CD4-positive, alpha-beta T cell (primary cell): Measurements from ENCODE around the gene INA. TPM values are rescaled to one million over a fixed set of nuclear protein-coding genes. Genes with fewer than 3 reads are reported as not detected.

ENCODE experiments used
- ATAC-seq: fragments of 200-7000 bp; cut with Tn5 transposase; one replicate; pipeline ENCODE4 v1.10.0; 2022; ENCODE audit warnings: mild to moderate bottlenecking; ENCODE audit not compliant: poor library complexity
- CTCF ChIA-PET: fragments of 350-600 bp; sonication (Branson Sonifier 250); formaldehyde crosslinking; loops from one replicate; lab custom pipeline; 2021; ENCODE audit warnings: antibody characterized with exemption, inconsistent platforms; lab: Charles Lee
- POLR2A ChIA-PET: fragments of 350-600 bp; sonication (Branson Sonifier 250); formaldehyde crosslinking; loops from one replicate; lab custom pipeline; 2021; ENCODE audit warnings: antibody characterized with exemption, inconsistent platforms; lab: Charles Lee
- DNase-seq, 14 experiments: peaks; one replicate each; pipeline ENCODE4 v3.0.0-alpha.2; 2013 to 2020; ENCODE audit warnings: mixed read lengths in 2 of 14
- H3K27ac ChIP-seq, 2 donors: one replicate each; pipeline versions ENCODE4 v1.5.1 to v1.7.0; 2013; ENCODE audit warnings: low read length in 2 of 2, low read depth in 1 of 2, mild to moderate bottlenecking in 1 of 2
- H3K27me3 ChIP-seq, 2 experiments: 1 replicate in 1 of 2; 2 replicates in 1 of 2; pipeline versions ENCODE4 v1.6.1 to v1.7.0; 2013; ENCODE audit warnings: low read length in 2 of 2, control low read depth in 1 of 2, mild to moderate bottlenecking in 1 of 2, moderate library complexity in 1 of 2; ENCODE audit not compliant: insufficient read depth in 2 of 2, control insufficient read depth in 1 of 2
- H3K36me3 ChIP-seq: one replicate; pipeline ENCODE4 v1.6.1; 2013; ENCODE audit warnings: low read length, control low read depth; ENCODE audit not compliant: insufficient read depth
- H3K4me1 ChIP-seq: one replicate; pipeline ENCODE4 v1.6.1; 2013; ENCODE audit warnings: low read length, control low read depth; ENCODE audit not compliant: insufficient read depth
- H3K4me3 ChIP-seq: one replicate; pipeline ENCODE4 v1.5.1; 2013; ENCODE audit warnings: mild to moderate bottlenecking, low read length, moderate library complexity
- H3K9me3 ChIP-seq, 2 experiments: 1 replicate in 1 of 2; 2 replicates in 1 of 2; pipeline versions ENCODE4 v1.6.1 to v1.7.0; 2013; ENCODE audit warnings: low read length in 2 of 2, mild to moderate bottlenecking in 2 of 2, control low read depth in 1 of 2, moderate library complexity in 1 of 2; ENCODE audit not compliant: control insufficient read depth in 1 of 2, insufficient read depth in 1 of 2
- H3K27ac Mint-ChIP-seq: one replicate; pipeline ENCODE4 v1.8.0; 2020; ENCODE audit warnings: mixed read lengths
- H3K27me3 Mint-ChIP-seq: one replicate; pipeline ENCODE4 v1.8.0; 2021; ENCODE audit warnings: mixed read lengths
- H3K36me3 Mint-ChIP-seq: one replicate; pipeline ENCODE4 v1.8.0; 2021; ENCODE audit warnings: low read depth, mixed read lengths
- H3K4me1 Mint-ChIP-seq: one replicate; pipeline ENCODE4 v1.8.0; 2021; ENCODE audit warnings: low read depth, mixed read lengths
- H3K4me3 Mint-ChIP-seq: one replicate; pipeline ENCODE4 v1.8.0; 2020; ENCODE audit warnings: mild to moderate bottlenecking, mixed read lengths
- H3K9me3 Mint-ChIP-seq: one replicate; pipeline ENCODE4 v1.8.0; 2020; ENCODE audit warnings: mixed read lengths
- intact Hi-C, 2 experiments: fragments of 100-400 bp; cut with DNase I in 1 of 2; cut with micrococcal nuclease in 1 of 2; formaldehyde crosslinking; loops; one replicate each; pipeline versions ENCODE4 v1.15.1 to v1.9.0; 2023 to 2025; cut with DNase I, micrococcal nuclease
- total RNA-seq, 174 experiments: library from RNA in 2 of 174; stranded (reverse) in 2 of 174; gene quantifications; one replicate each; pipeline ENCODE4 v1.2.3 and lab custom pipeline; 2021 to 2026
- TF ChIP-seq, protein P1 (sequence below): fragments of 200-600 bp; IDR thresholded peaks from one replicate; pipeline ENCODE4 v1.8.0; 2022; ENCODE audit warnings: antibody characterized with exemption, mild to moderate bottlenecking

INA gene
- total RNA-seq, 2 experiments from 2014 or later = not detected

DNA sequence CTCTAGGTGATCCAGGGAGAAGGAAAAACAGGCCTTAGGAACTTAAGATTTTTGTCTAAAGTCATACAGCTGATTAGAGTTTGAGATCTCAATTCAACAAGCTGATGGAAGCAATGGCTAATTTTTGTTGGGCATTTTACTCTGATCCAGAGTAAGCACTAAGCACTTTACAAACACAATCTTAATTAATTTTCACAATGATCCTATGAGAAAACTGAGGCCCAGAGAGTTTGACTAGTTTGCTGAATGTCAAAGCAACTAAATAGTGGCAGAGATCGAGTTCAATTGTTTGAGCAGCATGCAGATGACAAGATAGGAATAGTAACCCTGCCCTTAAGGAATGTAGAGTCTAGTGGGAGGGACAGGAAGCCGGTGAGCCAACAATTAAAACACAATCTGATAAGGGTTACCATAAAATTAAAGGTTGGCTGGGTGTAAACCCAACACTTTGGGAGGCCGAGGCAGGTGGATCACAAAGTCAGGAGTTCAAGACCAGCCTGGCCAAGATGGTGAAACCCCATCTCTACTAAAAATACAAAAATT is 44.7 kb upstream of the INA start:
- Mint-ChIP-seq H3K27ac (no peak overlapping the region), H3K4me1 (no peaks in the 10 kb centered on the region), H3K27me3 (no peaks in the 10 kb centered on the region), H3K36me3 (no peaks in the 10 kb centered on the region), H3K9me3 (no peaks in the 10 kb centered on the region), H3K4me3 (no peak overlapping the region)
- H3K27me3 ChIP-seq = no peaks in the 10 kb centered on the region
- CTCF ChIA-PET = no interaction called here
- no peak for ATAC-seq
- H3K9me3 ChIP-seq = no peaks in the 10 kb centered on the region
- H3K4me1 ChIP-seq = no peaks in the 10 kb centered on the region
- POLR2A ChIA-PET = no interaction called here
- H3K27ac ChIP-seq = no peak overlapping the region
- no peak overlapping the region for H3K4me3 ChIP-seq
- intact Hi-C loops = loop anchor here in 1 of 2 experiments (10.0 kb wide), 1 partner anchor 97 kb away; no protein-coding TSS in a partner anchor
- TF ChIP-seq, protein P1, sequence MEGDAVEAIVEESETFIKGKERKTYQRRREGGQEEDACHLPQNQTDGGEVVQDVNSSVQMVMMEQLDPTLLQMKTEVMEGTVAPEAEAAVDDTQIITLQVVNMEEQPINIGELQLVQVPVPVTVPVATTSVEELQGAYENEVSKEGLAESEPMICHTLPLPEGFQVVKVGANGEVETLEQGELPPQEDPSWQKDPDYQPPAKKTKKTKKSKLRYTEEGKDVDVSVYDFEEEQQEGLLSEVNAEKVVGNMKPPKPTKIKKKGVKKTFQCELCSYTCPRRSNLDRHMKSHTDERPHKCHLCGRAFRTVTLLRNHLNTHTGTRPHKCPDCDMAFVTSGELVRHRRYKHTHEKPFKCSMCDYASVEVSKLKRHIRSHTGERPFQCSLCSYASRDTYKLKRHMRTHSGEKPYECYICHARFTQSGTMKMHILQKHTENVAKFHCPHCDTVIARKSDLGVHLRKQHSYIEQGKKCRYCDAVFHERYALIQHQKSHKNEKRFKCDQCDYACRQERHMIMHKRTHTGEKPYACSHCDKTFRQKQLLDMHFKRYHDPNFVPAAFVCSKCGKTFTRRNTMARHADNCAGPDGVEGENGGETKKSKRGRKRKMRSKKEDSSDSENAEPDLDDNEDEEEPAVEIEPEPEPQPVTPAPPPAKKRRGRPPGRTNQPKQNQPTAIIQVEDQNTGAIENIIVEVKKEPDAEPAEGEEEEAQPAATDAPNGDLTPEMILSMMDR = no peak
- no peak for DNase-seq
- no peaks in the 10 kb centered on the region for H3K36me3 ChIP-seq

DNA sequence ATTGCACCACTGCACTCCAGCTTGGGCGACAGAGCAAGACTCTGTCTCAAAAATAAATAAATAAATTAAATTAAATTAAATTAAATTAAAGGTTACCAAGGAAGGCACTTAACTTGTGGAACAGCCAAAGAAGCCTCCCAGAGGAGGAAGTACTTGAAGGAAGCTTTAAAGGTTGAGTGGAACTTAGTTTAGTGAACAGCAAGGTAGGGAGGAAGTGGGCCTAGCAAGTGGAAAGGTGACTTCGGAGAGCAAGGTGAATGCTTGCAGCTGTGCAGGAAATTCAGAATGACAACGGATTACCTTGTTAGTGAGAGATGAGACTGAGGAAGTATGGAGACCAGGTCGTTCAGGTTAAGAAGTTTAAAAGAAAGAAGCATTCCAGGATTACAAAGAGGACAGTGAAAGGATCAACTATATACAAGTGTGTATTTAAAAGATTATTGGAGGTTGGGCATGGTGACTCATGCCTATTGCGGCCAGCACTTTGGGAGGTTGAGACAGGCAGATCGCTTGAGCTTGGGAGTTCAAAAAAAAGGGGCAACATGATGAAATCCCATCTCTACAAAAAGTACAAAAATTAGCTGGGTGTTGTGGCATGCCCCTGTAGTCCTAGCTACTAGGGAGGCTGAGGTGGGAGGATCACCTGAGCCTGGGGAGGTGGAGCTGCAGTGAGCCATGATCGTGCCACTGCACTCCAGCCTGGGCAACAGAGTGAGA is 44.0 kb upstream of the INA start:
- TF ChIP-seq, protein P1 = no peak
- H3K4me1 ChIP-seq = no peaks in the 10 kb centered on the region
- no peaks in the 10 kb centered on the region for H3K27me3 ChIP-seq
- no peaks in the 10 kb centered on the region for H3K36me3 Mint-ChIP-seq
- intact Hi-C loops = loop anchor here in 1 of 2 experiments (10.0 kb wide), 1 partner anchor 98 kb away; no protein-coding TSS in a partner anchor
- H3K4me1 Mint-ChIP-seq = no peaks in the 10 kb centered on the region
- ChIA-PET POLR2A (no interaction called here), CTCF (no interaction called here)
- H3K9me3 ChIP-seq = no peaks in the 10 kb centered on the region
- no peaks in the 10 kb centered on the region for H3K27me3 Mint-ChIP-seq
- DNase-seq (no peak), ATAC-seq (no peak)
- no peaks in the 10 kb centered on the region for H3K9me3 Mint-ChIP-seq
- no peak overlapping the region for H3K4me3 ChIP-seq
- no peaks in the 10 kb centered on the region for H3K36me3 ChIP-seq
- no peak overlapping the region for H3K27ac Mint-ChIP-seq
- no peak overlapping the region for H3K4me3 Mint-ChIP-seq
- H3K27ac ChIP-seq = no peak overlapping the region

GRCh38 chr10:103235775-103236174 is 41.2 kb upstream of the INA start:
- Mint-ChIP-seq H3K27me3 (no peaks in the 10 kb centered on the region), H3K4me3 (no peak overlapping the region), H3K9me3 (no peaks in the 10 kb centered on the region), H3K27ac (no peak overlapping the region), H3K4me1 (peaks cover 6% of the 10 kb centered on the region), H3K36me3 (no peaks in the 10 kb centered on the region)
- Histone ChIP-seq H3K36me3 (no peaks in the 10 kb centered on the region), H3K27ac (no peak overlapping the region), H3K4me1 (peaks cover 5% of the 10 kb centered on the region), H3K9me3 (no peaks in the 10 kb centered on the region), H3K4me3 (no peak overlapping the region), H3K27me3 (no peaks in the 10 kb centered on the region)
- DNase-seq = no peak
- POLR2A ChIA-PET = no interaction called here
- intact Hi-C loops = loop anchor here in 1 of 2 experiments (10.0 kb wide), 1 partner anchor 101 kb away; no protein-coding TSS in a partner anchor
- CTCF ChIA-PET = interaction anchor here (0.7 to 1.1 kb wide), 2 partner anchors 9 to 127 kb away, joined by 4 to 7 read pairs; no protein-coding TSS in a partner anchor
- ATAC-seq = no peak
- TF ChIP-seq, protein P1 = no peak
